GM19193 (cell line): ENCODE results near the gene SIL1.

Experiments
- POLR2A ChIP-seq: IDR thresholded peaks from 4 replicates; pipeline ENCODE4 v1.6.1; 2011; ENCODE audit not compliant: insufficient read depth, insufficient read length; ENCODE audit errors: extremely low read depth

Gene SIL1

GRCh38 chr5:139150367-139150999 lies 47.7 kb downstream of the SIL1 start:
- TF ChIP-seq POLR2A = no peak

- no peak for TF ChIP-seq POLR2A
Measured at GRCh38 chr5:139149477-139150199, 48.5 kb downstream of the SIL1 start.

GRCh38 chr5:139148986-139149385 lies 49.2 kb downstream of the SIL1 start:
- TF ChIP-seq POLR2A = no peak

GRCh38 chr5:139148306-139148705 lies 49.9 kb downstream of the SIL1 start:
- TF ChIP-seq POLR2A = no peak

GRCh38 chr5:139147483-139148087 lies 50.6 kb downstream of the SIL1 start:
- no peak for TF ChIP-seq POLR2A

GRCh38 chr5:139146809-139147482 lies 51.2 kb downstream of the SIL1 start:
- TF ChIP-seq POLR2A = no peak

GRCh38 chr5:139141446-139142204 lies 56.5 kb downstream of the SIL1 start:
- TF ChIP-seq POLR2A = no peak

GRCh38 chr5:139140591-139141071 lies 57.5 kb downstream of the SIL1 start:
- no peak for TF ChIP-seq POLR2A

- TF ChIP-seq POLR2A = no peak
Measured at GRCh38 chr5:139138809-139139208, 59.4 kb downstream of the SIL1 start.

GRCh38 chr5:139138109-139138508 lies 60.1 kb downstream of the SIL1 start:
- TF ChIP-seq POLR2A = no peak

GRCh38 chr5:139137697-139138096 lies 60.5 kb downstream of the SIL1 start:
- TF ChIP-seq POLR2A = no peak

- TF ChIP-seq POLR2A = no peak
Measured at GRCh38 chr5:139134906-139135305, 63.3 kb downstream of the SIL1 start.

GRCh38 chr5:139133282-139133681 lies 64.9 kb downstream of the SIL1 start:
- no peak for TF ChIP-seq POLR2A

GRCh38 chr5:139132515-139132914 lies 65.7 kb downstream of the SIL1 start:
- no peak for TF ChIP-seq POLR2A
